Activated gamma-delta T cell (primary cell): Measurements from ENCODE around the gene TBPL2.
A peak's percentile ranks its signal among the peaks of the same experiment; 100 is the strongest.
"Not testable (repeated sequence)": the region's sequence is repeated elsewhere in the genome, so short reads cannot be mapped to it uniquely, and the experiment has no call there.

Experiments
- DNase-seq: peaks from one replicate; lab custom pipeline; 2025; lab: John Stamatoyannopoulos, UW

Gene TBPL2

DNA sequence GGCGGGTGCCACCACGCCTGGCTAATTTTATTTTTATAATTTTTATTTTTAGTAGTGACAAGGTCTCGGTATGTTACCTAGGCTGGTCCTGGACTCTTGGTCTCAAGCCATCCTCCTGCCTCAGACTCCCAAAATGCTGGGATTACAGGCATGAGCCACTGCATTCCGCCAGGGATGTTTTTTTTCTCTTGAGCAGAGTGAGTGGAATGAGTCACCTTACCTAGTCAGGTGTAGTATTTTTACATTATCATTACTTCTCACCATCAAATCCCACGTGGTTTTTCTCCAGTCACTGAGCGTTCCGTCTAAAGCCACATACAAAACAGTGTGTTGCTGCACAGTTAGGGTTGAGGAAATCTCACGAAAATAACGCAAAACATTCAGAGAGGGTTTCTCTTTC lies 870 bp upstream of the TBPL2 start:
- no peak for DNase-seq

- no peak for DNase-seq
Measured at GRCh38 chr14:55438066-55438683, 2.2 kb downstream of the TBPL2 start.

DNA sequence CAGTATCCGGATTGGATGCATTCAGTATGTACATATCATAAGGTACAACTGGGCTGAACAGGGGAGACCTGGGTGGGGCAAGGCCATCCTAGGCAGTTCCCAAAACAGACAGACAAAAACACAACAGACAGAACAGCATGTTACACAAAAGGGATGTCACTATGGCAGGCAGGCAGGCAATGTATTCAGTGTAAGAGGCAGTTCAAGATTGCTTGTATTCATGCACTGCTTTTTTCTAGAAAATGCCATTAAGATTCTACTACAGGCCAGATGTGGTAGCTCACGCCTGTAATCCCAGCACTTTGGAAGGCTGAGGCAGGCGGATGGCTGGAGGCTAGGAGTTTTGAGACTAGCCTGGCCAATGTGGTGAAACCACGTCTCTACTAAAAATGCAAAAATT lies 3.5 kb downstream of the TBPL2 start:
- no peak for DNase-seq

- no peak for DNase-seq
Measured at GRCh38 chr14:55436519-55436918, 3.9 kb downstream of the TBPL2 start.

DNA sequence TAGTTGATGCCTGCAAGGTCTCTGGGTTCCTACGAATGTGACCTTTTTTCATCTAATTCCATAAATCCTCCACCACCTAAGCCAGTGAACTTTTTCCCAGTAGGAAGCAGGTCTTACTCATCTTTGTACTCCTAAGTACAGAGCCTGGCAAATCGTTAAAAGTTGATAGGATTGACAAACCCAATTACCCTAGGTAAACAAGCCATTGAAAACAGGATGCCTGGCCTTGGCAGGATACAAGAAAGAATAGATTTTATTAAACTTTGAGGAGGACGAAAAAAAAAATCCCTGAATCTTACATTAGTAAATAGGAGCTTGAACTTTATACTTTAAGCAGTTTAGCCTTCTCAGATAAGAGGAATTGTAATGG lies 5.6 kb downstream of the TBPL2 start:
- no peak for DNase-seq

- DNase-seq = no peak
Measured at GRCh38 chr14:55433880-55434804, 6.3 kb downstream of the TBPL2 start.

DNA sequence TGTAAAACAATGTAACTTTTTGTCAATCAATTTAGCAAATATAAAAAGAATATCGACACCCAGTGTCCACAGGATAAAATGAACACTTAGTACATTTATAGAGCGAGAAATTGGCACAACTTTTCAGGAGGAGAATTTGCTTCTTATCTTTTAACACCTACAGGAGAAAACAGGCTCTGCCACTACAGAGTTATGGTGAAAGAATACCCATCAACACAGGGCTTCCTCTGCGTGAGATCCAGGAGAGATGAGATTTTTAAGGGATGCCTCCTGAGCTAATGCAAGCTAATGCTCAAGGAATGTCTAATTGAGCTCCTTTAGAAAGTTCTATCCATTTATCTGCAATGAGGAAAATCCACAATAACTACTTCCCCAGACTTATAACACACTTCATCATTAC lies 7.8 kb downstream of the TBPL2 start:
- DNase-seq = no peak

- no peak for DNase-seq
Measured at GRCh38 chr14:55430024-55430690, 10.3 kb downstream of the TBPL2 start.

DNA sequence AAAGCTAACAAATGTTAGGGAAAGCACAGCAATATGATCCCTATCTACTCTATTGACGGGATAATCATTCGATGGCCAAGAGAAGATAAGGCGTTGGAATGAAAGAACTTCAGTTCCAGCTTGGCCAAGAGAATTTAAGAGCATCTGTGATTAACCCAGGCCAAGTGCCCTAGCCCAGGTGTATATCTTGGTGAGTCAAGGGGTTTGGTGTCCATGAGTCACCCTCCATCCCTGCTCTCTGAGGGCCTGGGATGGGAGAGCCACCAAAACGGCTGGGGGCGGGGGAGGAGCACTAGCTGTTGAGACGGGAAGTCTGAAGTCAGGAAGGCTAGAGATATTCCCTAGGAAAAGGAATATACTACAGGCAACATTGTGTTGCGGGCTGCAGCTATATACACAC lies 13.0 kb downstream of the TBPL2 start:
- no peak for DNase-seq

- DNase-seq = no peak
Measured at GRCh38 chr14:55426891-55427290, 13.5 kb downstream of the TBPL2 start.

GRCh38 chr14:55425091-55425490 lies 15.3 kb downstream of the TBPL2 start:
- DNase-seq = no peak

DNA sequence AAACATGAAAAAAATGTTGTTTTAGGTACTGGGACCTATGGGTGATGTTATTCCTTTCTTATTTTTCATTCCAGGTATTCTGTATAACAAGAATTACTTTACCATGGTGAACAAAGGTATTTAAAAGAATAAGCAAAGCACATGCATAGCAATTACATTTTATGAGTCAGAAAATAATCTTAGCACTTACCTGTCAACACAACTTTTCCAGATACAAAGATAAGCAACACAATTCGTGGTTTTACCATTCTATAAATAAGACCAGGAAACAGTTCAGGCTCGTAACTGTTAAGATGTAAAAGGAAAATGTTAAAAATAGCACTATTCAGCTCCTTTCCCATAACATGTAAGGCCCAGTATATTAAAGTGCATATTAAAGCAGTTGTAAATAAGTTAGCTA lies 16.4 kb downstream of the TBPL2 start:
- DNase-seq = no peak

- not testable (repeated sequence) for DNase-seq
Measured at GRCh38 chr14:55422338-55422737, 18.1 kb downstream of the TBPL2 start.

DNA sequence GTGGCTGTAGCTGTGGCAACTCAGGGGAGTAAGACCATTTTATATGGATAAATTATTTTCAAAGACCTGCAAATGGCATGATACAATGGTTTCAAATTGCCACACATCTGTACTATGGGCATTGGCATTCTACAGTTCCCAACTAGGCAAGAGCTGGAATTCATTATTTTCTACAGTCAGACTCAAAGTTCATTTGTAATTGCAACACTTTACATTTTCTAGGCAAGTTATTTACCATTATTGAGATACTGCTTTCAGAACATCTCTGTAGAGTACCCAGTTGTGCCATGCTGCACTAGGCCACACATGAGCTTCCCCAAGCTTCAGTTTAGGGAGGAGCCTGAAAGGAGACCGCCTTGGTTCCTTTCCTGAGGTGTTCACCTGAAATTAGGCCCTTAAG lies 20.8 kb downstream of the TBPL2 start:
- DNase-seq = no peak

- DNase-seq = no peak
Measured at GRCh38 chr14:55418411-55418810, 22.0 kb downstream of the TBPL2 start.

- no peak for DNase-seq
Measured at GRCh38 chr14:55417955-55418354, 22.5 kb downstream of the TBPL2 start.

DNA sequence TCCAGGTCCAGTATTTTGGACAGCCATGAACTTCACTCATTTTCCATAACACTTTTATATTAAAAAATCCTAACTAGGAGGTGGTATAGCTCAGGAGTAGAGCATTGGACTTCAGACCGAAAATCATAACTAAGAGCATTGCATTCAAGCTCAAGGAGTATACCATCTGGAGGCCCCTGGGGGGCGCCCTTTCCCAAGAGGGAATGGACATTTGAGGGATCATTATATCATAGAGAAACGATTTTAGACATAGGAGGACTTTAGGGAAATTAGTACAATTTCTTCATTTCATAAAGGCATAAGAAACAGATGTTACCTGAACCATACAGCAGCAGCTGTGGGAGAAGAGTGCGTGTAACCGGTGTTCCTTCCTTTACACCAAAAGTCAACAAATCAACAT lies 23.6 kb downstream of the TBPL2 start:
- DNase-seq = no peak

DNA sequence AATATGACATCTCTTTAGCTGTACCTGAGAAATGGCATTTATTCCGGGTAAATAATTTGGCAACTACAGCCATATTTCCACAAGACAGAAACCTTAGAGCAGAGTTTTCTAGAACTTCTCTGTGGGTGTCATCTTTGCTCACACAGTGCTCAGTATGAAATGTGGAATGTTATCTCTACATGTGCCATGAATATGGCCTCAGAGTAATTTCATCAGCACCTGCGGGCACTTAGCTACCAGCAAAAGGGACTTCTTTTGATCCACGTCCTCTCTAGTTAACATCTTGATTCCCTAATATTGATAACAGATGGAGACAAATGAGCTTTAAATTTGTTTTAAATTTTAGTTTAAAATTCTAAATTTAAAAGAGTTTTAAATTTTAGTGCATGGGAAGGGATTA lies 25.9 kb downstream of the TBPL2 start:
- no peak for DNase-seq

- DNase-seq = no peak
Measured at GRCh38 chr14:55412676-55413075, 27.7 kb downstream of the TBPL2 start.

- DNase-seq = peak; percentile 40
Measured at GRCh38 chr14:55411426-55412389, 28.7 kb downstream of the TBPL2 start, which contains the start of gene ATG14. Gene ATG14, minus strand, starts transcription at chr14:55411830. Its CDS starts 8 bp downstream, at chr14:55411822.

DNA sequence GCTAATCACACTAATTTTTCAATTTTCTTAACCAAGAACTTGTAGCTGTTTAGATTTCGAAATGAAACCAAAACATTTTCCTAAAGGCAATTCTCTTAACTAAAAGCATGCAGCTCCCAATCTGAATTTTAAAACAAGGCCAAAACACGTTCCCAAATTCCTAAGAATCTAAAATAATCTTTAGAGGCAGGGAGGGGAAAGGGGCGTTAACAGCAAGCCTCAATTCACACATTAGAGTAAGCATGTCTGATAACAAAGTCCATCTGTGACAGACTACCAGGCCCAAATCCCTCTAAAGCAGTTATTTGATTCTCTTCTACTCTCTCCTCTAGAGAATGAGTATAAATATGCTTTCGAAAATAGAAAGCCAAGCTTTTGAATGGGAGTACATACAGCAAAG lies 29.5 kb downstream of the TBPL2 start:
- no peak for DNase-seq
